Measurements from ENCODE around the gene ABHD14A. TPM values are rescaled to one million over a fixed set of nuclear protein-coding genes. Genes with fewer than 3 reads are reported as not detected.
A peak's percentile ranks its signal among the peaks of the same experiment; 100 is the strongest.
"Not testable (repeated sequence)": the region's sequence is repeated elsewhere in the genome, so short reads cannot be mapped to it uniquely, and the experiment has no call there.

Gene ABHD14A
- total RNA-seq, result 17.1 and 22.3 TPM in 2 replicates
- polyA plus RNA-seq, result 55.1 and 68.6 TPM in 2 replicates

DNA sequence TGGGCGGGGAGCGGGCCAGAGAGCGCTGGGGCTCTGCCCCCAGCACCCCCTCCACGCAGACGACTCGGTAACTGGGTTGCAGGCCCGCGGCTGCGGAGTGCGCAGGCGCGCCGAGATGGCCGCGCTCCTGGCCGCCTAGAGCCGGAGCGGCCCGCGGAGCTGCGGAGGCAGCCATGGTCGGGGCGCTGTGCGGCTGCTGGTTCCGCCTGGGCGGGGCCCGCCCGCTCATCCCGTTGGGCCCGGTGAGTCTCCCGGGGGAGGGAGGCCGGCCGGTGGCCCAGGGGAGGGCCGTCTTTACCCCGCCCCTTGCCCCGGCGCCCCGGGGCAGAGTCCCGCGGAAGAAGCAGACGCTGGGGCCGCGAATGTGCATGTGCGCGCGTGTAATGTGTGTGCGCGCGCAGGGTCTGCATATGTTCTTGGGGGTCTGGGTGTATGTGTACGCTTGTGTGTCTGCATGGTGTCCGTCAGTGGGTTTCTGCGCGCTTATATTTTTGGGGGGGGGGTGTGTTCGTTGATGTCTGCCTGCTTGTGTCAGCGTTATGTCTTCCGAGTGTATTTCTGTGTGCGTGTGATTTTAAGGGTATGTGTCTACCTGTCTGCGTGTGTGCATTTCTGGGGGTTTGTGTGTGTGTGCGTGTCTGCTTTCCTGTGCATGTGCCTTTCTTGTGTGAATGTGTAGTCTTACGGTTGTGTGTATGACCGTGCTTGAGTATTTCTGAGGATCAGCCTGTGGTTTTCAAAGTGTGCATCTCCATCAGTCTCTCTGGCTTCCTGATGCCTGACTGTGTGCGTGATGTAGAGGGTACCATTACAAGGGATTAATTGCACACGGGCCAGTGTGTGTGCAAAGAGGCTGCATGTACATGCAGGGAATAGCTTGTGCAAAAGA is at the start of gene ABHD14A:
Gene ABHD14A, plus strand, starts transcription at position 102 of the 889 bp plus-strand sequence. Its CDS starts 72 bp downstream, at position 174.
- H3K9me2 ChIP-seq (replicated peaks; ENCODE audit: insufficient read depth), result no peaks in the 10 kb centered on the region
- H3K4me1 ChIP-seq (ENCODE audit: insufficient read depth), result peaks cover 20% of the 10 kb centered on the region
- peak; percentile 89 for DNase-seq (ENCODE audit: low spot score)
- H2AFZ ChIP-seq, result peak within 1 kb of the TSS; percentile 90
- TF ChIP-seq EZH2phosphoT487 (IDR thresholded peaks at IDR 0.05; ENCODE audit: low read depth, severe bottlenecking, unreplicated experiment) (no peak), EZH2 (IDR thresholded peaks at IDR 0.05; ENCODE audit: borderline replicate concordance) (no peak)
- TF ChIP-seq, protein P1, sequence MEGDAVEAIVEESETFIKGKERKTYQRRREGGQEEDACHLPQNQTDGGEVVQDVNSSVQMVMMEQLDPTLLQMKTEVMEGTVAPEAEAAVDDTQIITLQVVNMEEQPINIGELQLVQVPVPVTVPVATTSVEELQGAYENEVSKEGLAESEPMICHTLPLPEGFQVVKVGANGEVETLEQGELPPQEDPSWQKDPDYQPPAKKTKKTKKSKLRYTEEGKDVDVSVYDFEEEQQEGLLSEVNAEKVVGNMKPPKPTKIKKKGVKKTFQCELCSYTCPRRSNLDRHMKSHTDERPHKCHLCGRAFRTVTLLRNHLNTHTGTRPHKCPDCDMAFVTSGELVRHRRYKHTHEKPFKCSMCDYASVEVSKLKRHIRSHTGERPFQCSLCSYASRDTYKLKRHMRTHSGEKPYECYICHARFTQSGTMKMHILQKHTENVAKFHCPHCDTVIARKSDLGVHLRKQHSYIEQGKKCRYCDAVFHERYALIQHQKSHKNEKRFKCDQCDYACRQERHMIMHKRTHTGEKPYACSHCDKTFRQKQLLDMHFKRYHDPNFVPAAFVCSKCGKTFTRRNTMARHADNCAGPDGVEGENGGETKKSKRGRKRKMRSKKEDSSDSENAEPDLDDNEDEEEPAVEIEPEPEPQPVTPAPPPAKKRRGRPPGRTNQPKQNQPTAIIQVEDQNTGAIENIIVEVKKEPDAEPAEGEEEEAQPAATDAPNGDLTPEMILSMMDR (IDR thresholded peaks at IDR 0.05; ENCODE audit: poor library complexity), result no peak
- WGBS (ENCODE audit: low lambda C conversion rate, missing lambda C conversion rate), result 5% methylated on average over 47 of the region's 63 CpGs
- H4K20me1 ChIP-seq (ENCODE audit: insufficient read depth, poor library complexity, severe bottlenecking), result no peaks in the 10 kb centered on the region
- peak within 1 kb of the TSS; percentile 97 for H3K27ac ChIP-seq
- H3K9me3 ChIP-seq (ENCODE audit: low read depth), result no peaks in the 10 kb centered on the region
- H3K36me3 ChIP-seq (replicated peaks; ENCODE audit: insufficient read depth, low read depth), result no peaks in the 10 kb centered on the region
- H3K4me3 ChIP-seq, result peak within 1 kb of the TSS; percentile 57
- peaks cover 18% of the 10 kb centered on the region for H3K79me2 ChIP-seq
- no peaks in the 10 kb centered on the region for H3K27me3 ChIP-seq
- H3K4me2 ChIP-seq, result peak within 1 kb of the TSS; percentile 99

DNA sequence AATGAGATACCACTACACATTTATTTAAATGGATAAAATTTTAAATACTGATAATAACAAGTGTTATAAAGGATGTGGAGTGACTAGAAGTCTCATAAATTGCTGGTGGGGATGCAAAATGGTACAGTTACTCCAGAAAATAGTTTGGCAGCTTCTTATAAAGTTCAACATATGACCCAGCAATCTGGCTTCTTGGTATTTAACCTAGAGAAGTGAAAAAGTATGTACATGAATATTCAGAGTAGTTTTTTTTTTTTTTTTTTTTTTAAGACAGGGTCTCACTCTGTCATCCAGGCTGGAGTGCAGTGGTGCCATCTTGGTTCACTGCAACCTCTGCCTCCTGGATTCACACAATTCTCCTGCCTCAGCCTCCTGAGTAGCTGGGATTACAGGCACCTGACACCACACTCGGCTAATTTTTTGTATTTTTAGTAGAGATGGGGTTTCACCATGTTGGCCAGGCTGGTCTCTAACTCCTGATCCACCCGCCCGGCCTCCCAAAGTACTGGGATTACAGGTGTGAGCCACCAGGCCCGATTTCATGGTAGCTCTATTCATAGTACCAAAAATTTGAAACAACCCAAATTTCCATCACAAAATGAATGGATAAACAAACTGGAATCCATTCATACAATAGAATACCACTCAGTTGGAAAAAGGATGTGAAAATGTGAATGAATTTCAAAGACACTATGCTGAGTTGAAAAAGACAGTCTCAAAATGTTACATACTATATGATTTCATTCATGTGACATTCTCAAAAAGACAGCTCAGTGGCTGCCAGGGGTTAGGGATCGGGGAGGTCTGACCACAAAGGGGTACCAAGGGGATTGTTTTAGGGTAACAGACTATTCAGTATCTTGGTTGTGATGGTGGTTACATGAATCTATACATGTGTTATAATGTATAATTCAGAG is 47.5 kb upstream of the ABHD14A start:
- H3K27me3 ChIP-seq, result no peaks in the 10 kb centered on the region
- H3K4me3 ChIP-seq, result no peak overlapping the region
- TF ChIP-seq, protein P1 (IDR thresholded peaks at IDR 0.05; ENCODE audit: poor library complexity), result no peak
- TF ChIP-seq EZH2phosphoT487 (IDR thresholded peaks at IDR 0.05; ENCODE audit: low read depth, severe bottlenecking, unreplicated experiment), result no peak
- TF ChIP-seq EZH2 (IDR thresholded peaks at IDR 0.05; ENCODE audit: borderline replicate concordance), result no peak
- H3K9me2 ChIP-seq (replicated peaks; ENCODE audit: insufficient read depth), result no peaks in the 10 kb centered on the region
- no peaks in the 10 kb centered on the region for H3K9me3 ChIP-seq (ENCODE audit: low read depth)
- no peaks in the 10 kb centered on the region for H3K4me1 ChIP-seq (ENCODE audit: insufficient read depth)
- H3K4me2 ChIP-seq, result no peak overlapping the region
- H3K27ac ChIP-seq, result no peak overlapping the region
- no peak overlapping the region for H2AFZ ChIP-seq
- no peaks in the 10 kb centered on the region for H4K20me1 ChIP-seq (ENCODE audit: insufficient read depth, poor library complexity, severe bottlenecking)
- no peaks in the 10 kb centered on the region for H3K36me3 ChIP-seq (replicated peaks; ENCODE audit: insufficient read depth, low read depth)
- DNase-seq (ENCODE audit: low spot score), result no peak
- no peaks in the 10 kb centered on the region for H3K79me2 ChIP-seq
- 88% methylated on average over 5 of the region's 5 CpGs for WGBS (ENCODE audit: low lambda C conversion rate, missing lambda C conversion rate)

DNA sequence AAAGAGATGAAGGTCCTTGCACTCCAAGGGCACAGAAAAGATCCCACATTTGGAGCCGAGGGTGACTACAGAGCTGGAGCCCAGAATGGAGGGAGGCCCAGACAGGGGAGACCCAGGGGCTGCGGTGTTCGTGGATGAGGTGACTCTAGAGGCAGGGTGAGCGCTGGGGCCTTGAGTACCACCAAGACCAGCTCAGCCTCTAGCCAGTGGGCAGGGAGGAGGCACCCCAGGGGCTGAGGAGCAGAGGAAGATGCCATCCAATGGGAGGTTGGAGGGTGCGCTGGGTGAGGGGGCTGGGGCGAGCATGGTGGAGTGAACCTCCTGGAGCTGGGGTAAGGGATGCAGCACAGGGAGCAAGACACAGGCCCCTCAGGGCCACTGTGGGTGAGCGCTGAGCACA is 46.4 kb upstream of the ABHD14A start:
- DNase-seq (ENCODE audit: low spot score), result no peak
- Histone ChIP-seq H3K4me3 (no peak overlapping the region), H3K4me2 (no peak overlapping the region), H3K79me2 (no peaks in the 10 kb centered on the region), H3K27me3 (no peaks in the 10 kb centered on the region), H3K4me1 (ENCODE audit: insufficient read depth) (no peaks in the 10 kb centered on the region), H3K36me3 (replicated peaks; ENCODE audit: insufficient read depth, low read depth) (no peaks in the 10 kb centered on the region), H3K27ac (no peak overlapping the region), H3K9me3 (ENCODE audit: low read depth) (no peaks in the 10 kb centered on the region), H4K20me1 (ENCODE audit: insufficient read depth, poor library complexity, severe bottlenecking) (no peaks in the 10 kb centered on the region), H2AFZ (no peak overlapping the region), H3K9me2 (replicated peaks; ENCODE audit: insufficient read depth) (no peaks in the 10 kb centered on the region)
- TF ChIP-seq, protein P1 (IDR thresholded peaks at IDR 0.05; ENCODE audit: poor library complexity), result no peak
- TF ChIP-seq EZH2 (IDR thresholded peaks at IDR 0.05; ENCODE audit: borderline replicate concordance) (no peak), EZH2phosphoT487 (IDR thresholded peaks at IDR 0.05; ENCODE audit: low read depth, severe bottlenecking, unreplicated experiment) (no peak)
- WGBS (ENCODE audit: low lambda C conversion rate, missing lambda C conversion rate), result 95% methylated on average over 7 of the region's 7 CpGs

DNA sequence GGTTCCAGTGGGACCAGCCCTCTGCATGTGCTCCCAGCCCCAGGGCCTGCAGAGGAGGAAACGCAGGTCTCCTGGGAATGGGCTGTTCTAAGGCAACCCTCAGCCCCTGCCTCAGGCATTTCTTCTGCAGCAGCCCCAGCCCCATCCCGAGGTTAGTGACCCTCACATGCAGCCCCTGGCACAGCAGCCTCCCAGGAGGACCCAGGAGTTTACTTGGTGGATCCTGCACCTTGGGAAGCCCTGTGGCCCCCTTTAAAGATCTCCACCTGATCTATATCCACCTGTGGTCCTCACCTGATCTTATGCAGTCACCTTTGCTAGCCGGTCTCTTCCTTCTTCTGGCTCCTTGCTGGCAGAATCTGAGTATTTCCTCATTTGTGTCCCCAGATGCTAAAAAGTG is 45.9 kb upstream of the ABHD14A start:
- H4K20me1 ChIP-seq (ENCODE audit: insufficient read depth, poor library complexity, severe bottlenecking); H3K27me3 ChIP-seq; H3K79me2 ChIP-seq; H3K4me2 ChIP-seq; H2AFZ ChIP-seq; H3K27ac ChIP-seq; H3K9me2 ChIP-seq (replicated peaks; ENCODE audit: insufficient read depth); H3K4me3 ChIP-seq; DNase-seq (ENCODE audit: low spot score); H3K36me3 ChIP-seq (replicated peaks; ENCODE audit: insufficient read depth, low read depth); H3K9me3 ChIP-seq (ENCODE audit: low read depth); H3K4me1 ChIP-seq (ENCODE audit: insufficient read depth): not testable (repeated sequence)
- 82% methylated on average over 3 of the region's 3 CpGs for WGBS (ENCODE audit: low lambda C conversion rate, missing lambda C conversion rate)

All from hepatocyte (in vitro differentiated cells).